ENCODE data around the gene PRSS12.

Gene PRSS12

DNA sequence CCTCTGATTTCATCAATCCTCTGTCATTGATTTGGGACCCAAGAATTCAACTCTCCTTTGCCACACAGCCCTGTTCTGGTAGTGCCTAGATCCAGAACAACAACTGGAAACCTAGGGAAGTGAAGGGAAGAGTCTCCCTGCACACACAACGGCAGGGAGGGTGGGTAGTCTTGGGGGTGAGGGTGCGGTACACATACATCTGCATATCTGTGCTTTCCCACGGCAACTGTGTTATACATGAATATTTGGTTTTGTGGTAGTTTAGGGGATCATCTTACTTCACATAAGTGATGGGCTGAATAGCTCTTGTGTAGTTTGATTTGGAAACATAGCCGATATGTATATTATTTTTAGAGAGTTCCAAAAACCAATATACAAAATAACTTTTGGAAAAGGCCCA is 3.3 kb upstream of the PRSS12 start:
- DNase-seq (ENCODE audit: low spot score) = no peak

DNA sequence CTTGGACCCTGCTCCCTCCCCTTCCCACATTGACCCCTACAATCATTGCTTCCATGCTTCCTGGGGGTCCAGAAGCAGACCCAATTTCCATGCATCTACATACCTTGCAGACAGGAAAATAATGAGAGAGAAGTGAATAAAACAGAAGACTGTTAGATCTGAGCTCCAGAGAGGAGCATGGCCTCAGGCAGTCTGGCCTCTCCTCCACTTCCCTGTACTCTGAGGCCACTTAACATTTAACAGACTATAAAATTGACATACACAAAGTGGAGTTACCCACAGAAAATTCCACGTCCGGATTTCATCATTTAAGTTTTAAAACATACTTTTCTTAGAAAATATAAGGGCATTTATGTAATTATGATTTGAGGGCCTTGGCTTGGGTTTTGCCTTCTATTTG is 2.1 kb upstream of the PRSS12 start:
- no peak for DNase-seq (ENCODE audit: low spot score)

DNA sequence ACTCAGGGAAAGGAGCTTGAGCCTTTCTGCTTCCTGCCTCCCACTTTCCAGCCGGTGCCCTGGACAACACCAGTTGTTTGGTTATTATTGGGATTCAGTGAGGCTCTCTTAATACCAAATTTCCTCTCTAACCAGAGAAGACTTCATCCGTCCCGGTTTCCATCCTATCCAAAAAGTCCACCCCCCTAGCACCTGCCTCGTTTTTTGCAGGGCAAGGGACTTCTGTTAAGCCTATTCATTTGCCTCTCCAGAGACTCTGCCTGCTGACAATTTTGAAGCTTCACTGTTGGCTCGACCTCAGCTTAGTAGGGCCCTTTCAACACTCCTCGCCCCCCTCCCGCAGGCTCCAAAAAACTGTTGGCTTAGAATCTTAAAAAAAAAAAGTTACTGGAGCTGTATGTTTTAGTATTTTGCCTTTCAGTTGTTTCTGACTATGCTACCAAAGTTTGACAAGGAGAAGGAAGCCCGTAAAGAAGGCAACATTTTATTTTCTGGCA is 779 bp upstream of the PRSS12 start:
- peak; percentile 15 for DNase-seq (ENCODE audit: low spot score)

DNA sequence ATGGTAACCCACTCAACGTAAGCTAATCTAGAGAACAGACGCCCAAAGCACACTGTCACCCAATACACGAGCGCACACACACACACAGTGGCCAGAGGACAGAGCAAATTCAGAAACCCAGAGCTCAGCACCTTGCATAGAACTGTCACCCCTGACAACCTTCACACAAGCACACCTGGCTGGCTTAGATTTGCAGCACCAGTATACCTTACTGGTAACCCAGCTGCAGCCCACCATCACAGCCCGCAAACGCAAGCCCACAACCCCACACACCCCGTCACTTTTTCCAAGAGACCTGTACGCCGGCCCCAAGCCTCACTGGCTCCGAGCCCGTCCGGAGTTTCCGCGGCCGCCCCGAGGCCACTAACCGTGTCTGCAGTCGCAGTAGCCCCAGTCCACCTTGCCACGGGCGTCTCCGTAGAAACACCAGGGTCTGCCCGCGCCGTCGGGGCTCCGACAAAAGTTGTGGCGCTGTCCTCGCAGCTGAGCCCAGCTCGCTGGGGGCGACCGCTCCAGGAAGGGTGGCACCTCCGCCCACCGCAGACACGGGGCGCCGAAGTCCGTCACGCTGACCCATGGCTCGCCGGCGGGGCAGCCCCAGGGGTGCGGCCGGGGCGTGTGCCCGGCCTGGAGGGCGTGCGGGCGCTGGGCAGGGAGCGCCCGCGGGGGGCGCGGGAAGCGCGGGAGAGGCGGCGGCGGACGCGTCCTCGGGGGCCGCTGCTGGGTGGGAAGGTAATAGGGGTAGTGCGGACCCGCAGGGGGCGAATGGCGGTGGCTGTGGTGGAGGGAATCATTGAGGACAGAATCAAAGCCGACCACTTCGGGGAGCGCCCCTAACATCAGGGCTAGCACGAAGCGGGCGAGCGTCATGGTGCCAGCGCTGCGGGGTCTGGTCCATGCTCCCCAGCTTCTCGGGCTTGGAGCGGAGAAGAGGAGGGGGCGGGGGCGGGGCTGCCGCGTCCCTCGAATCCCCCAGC is 664 bp downstream of the PRSS12 start:
- peak; percentile 60 for DNase-seq (ENCODE audit: low spot score)

DNA sequence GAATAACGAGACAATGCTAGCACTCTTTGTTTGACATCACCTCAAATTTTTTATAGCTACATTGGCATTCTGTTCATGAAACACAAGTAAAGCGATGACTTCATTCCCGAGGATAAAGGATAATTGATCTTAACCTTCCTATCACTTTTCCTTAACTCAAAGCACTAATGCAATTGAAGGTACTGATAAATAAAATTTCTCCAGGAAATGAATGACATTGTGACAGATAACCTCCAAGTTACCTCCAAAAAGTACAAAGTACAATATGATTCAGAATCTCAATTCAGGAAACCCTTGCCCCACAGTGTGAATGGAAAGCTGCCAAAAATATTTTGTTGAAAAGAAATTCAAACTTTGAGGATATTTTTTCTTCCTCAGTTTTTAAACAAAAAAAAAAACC is 1.8 kb downstream of the PRSS12 start:
- no peak for DNase-seq (ENCODE audit: low spot score)

GRCh38 chr4:118348886-118349285 is 3.9 kb downstream of the PRSS12 start:
- no peak for DNase-seq (ENCODE audit: low spot score)

- DNase-seq (ENCODE audit: low spot score) = no peak
Observed at GRCh38 chr4:118346495-118346894, 6.3 kb downstream of the PRSS12 start.

DNA sequence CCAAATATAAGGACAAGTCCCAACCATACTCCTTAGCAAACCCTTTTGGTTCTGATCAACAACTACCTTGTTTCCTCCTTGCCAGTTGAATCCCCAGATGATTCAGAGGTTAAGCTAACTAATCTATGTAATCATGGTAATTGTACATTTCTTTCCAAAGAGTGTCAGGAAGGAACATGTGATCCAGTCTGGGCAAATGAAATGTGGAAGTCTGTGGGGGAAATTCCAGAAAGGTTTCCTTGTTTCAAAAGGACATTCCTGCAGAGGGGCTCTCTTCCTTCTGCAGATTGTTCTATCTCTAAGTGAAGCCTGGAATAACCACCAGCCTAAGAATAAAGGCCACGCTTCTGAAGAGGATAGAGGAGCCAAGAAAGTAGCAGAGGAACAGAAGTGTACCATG is 7.0 kb downstream of the PRSS12 start:
- no peak for DNase-seq (ENCODE audit: low spot score)

DNA sequence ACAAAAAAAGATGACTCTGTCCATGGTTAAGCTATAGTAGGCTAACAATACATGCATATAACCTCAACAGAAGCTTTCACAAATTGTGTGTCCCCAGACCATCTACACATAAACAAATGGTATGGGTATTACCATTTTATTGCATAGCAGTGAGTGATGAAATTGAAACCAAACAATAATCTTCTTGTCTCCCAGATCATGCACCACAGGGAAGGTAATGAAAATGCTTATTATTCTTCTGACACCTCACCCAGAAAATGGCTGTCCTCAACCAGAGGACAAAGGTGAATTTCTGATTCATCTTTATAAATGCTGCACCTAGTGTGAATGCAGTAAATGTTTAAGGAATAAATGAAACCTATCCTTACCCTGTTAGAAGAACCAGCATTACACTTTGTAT is 8.0 kb downstream of the PRSS12 start:
- no peak for DNase-seq (ENCODE audit: low spot score)

DNA sequence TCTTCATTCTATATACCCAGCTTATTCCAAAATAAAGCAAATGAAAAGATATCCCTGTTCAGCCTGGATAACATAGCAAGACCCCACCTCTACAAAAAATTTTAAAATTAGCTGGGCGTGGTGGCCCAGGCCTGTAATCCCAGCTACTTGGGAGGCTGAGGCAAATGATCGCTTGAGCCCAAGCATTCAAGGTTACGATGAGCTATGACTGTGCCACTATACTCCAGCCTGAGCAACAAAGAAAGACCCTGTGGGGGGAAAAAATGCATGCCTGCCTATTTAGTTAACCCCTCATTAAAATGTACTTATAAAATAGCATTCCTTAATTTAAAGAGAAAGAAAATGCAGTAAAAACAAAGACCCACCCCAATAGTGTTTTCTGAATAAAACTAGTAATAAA is 9.3 kb downstream of the PRSS12 start:
- DNase-seq (ENCODE audit: low spot score) = no peak

DNA sequence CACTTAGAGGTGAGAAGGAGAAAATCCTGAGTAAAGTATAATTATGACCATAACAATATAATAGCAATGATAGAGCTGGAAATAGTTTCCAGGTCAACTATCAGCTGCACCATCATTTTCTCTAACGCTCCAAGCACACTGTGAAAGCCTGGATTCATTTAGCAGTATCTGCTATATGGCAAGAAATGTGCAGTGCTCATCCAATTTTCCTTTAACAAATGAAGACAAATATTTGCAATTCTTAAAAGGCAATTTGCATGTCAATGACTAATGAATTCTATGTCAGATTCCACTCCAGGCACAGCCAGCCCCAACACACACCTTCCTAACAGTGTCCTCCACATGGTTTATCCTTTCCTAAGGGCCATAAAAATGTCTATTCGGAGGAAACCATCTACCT is 12.7 kb downstream of the PRSS12 start:
- no peak for DNase-seq (ENCODE audit: low spot score)

DNA sequence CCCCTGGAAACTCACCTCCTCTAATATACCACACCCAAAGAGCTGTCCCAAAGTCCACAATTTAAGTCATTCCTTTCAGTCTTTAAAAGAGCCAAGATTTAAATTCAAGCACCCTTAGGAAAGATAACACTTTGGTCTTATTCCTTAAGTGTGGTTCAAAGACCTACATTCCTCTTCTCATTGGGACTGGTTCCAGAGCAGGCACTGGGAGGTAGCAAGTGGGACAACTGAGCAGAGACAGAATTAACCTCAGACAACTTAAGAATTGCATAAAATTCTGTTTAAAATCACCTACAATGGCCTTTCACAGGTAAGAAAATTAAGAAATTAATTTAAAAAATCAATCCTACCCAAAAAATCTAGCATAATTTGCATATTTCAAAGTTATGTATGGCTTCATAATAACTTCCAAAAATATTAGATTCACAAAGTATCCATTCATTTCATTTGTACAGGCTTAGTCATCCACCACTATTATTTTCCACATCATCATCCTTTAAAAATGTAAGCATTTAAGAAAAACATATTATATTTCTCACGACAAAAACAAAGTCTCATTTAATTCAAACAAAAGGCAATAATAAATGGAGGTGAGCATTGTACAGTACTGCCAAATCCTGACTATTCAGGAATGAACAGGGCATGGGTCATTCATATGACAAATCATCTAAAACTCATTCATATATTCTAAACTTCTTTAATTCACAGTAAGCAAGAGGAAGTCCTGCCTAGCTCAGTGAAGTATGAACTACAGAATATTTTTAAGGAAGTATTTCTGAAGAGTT is 13.6 kb downstream of the PRSS12 start:
- peak; percentile 21 for DNase-seq (ENCODE audit: low spot score)

- no peak for DNase-seq (ENCODE audit: low spot score)
Observed at GRCh38 chr4:118338518-118338917, 14.3 kb downstream of the PRSS12 start.

DNA sequence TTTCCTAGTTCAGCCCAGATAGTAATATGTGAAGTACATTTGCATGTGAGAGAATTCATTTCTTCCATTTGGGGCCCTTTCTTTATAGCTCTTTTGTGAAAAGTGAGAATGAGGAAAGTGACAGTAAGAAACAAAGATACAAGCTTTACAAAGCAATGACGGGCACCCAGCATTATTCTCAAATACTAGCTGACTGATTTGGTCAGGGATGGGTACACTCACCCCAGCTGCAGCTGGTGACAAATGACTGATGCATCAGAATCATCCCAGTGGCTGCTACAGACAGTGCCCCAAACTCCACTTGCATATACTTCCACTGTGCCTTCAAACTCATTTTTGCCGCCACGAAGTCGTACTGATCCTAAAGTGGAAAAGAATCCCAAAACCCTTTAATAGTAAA is 14.8 kb downstream of the PRSS12 start:
- no peak for DNase-seq (ENCODE audit: low spot score)

GRCh38 chr4:118335774-118336173 is 17.0 kb downstream of the PRSS12 start:
- DNase-seq (ENCODE audit: low spot score) = no peak

- peak; percentile 31 for DNase-seq (ENCODE audit: low spot score)
Observed at GRCh38 chr4:118335324-118335723, 17.5 kb downstream of the PRSS12 start.

- no peak for DNase-seq (ENCODE audit: low spot score)
Observed at GRCh38 chr4:118331352-118331751, 21.5 kb downstream of the PRSS12 start.

DNA sequence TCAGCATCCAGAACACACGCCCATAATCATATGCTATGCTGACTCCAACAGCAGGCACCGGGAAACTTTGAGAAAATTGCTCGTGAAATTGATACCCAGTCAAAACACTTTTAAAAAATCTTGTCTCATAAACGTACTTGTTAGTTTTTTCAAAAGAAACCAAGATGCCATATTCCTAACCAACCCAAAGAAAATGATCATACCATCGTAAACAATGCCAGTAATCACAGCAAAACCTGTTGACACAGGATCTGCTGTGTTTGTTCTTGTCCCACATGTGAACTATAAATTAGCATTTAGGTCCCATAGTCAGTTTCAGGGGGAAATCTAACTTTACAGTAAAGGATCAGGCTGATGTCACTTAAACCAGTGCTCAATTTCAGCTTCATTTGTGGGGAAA is 23.0 kb downstream of the PRSS12 start:
- no peak for DNase-seq (ENCODE audit: low spot score)

GRCh38 chr4:118327554-118328241 is 25.1 kb downstream of the PRSS12 start:
- peak; percentile 40 for DNase-seq (ENCODE audit: low spot score)

- no peak for DNase-seq (ENCODE audit: low spot score)
Observed at GRCh38 chr4:118326585-118326984, 26.2 kb downstream of the PRSS12 start.

GRCh38 chr4:118325431-118325830 is 27.4 kb downstream of the PRSS12 start:
- DNase-seq (ENCODE audit: low spot score) = peak; percentile 17

DNA sequence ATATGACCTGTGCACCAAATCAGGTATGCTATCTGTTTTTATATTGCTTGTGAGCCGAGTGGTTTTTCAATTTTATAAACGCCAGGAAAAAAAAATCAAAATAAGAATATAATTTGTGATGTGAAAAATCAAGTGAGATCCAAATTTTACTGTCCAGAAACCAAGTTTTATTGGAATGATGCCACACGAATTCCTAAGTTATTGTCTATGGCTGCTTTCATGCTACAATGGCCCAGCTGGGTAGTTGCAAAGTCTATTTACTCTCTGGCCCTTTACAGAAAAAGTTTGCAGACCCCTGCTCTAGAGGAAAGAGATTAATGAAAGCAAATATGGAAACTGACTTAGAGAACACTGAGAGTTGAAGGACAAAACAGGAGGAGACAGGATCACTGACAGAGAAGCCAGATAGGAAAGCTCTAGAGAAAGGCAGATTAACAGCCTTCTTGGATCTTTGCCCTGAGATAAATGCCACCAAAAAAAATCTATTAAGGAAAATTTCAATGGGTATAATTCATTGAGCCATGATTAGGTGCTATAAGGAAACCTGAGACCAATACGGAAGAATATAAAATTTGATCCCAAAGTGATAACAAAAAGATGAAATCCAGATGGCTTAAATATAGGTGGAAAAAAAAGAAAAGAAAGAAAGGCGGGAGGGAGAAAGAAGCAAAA is 29.8 kb downstream of the PRSS12 start:
- DNase-seq (ENCODE audit: low spot score) = peak; percentile 14
